ENCODE measurements around the gene MDC1. TPM values are rescaled to one million over a fixed set of nuclear protein-coding genes. Genes with fewer than 3 reads are reported as not detected.

MDC1 gene
- total and polyA plus RNA-seq, 2 of the 13 experiments (the other 11 are each of a cell fraction or from before 2014, with no cell fraction given), result 8.4 to 14.0 TPM

DNA sequence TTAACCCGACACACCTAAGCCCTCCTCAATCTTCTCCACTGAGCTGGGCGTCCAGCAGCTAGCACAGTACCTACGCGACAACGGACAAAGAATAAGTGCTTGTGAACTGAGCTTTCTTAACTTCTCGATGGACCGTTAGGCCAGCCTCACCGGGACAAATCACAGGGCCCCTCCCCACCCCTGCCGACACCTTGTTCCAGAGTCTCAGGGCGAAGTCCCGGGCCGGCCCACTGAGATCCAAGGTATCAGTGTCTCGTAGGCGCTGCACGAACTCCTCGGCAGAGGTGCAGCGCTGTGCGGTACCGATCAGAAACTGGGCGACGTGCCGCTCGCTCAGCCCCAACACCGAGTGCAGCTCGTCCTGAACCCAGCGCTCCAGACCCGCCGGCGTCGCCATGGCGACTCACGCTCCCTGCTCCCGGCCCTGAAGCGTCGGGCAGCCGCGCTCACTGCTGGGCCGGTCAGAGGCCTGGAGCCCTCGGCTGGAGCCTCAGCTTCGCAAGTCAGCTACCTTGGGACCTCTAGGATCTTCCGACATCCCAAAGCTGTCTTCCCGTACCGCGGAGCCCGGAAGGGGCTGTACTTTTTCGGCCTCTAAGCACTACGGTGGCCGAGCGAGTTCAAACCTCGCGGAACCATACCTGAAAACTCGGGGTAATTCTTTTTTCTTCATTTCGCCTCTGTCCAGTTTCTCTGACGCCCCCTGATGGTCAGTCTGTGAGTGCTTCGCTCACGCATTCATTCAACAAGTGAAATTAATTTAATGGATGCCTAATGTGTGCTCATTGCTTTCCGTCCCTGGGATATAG is 44.4 kb downstream of the MDC1 start, which contains the start of gene DHX16 (continued):
- TF ChIP-seq ZSCAN25 (CRISPR knock-in tag; IDR thresholded peaks at IDR 0.05), result peak; percentile 85
- TF ChIP-seq, protein P1, sequence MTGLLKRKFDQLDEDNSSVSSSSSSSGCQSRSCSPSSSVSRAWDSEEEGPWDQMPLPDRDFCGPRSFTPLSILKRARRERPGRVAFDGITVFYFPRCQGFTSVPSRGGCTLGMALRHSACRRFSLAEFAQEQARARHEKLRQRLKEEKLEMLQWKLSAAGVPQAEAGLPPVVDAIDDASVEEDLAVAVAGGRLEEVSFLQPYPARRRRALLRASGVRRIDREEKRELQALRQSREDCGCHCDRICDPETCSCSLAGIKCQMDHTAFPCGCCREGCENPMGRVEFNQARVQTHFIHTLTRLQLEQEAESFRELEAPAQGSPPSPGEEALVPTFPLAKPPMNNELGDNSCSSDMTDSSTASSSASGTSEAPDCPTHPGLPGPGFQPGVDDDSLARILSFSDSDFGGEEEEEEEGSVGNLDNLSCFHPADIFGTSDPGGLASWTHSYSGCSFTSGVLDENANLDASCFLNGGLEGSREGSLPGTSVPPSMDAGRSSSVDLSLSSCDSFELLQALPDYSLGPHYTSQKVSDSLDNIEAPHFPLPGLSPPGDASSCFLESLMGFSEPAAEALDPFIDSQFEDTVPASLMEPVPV (CRISPR knock-in tag; IDR thresholded peaks at IDR 0.05), result peak; percentile 74; the same call in 1 of the 2 replicates
- peak; percentile 59; the same call in 1 of the 2 replicates for TF ChIP-seq ZNF317 (CRISPR knock-in tag; IDR thresholded peaks at IDR 0.05)
- TF ChIP-seq NCOR1 (IDR thresholded peaks at IDR 0.05; ENCODE audit: borderline replicate concordance, low read length), result peak; percentile 52; the same call in 1 of the 2 replicates
- TF ChIP-seq MATR3 (CRISPR knock-in tag; IDR thresholded peaks at IDR 0.05), result peak; percentile 64; the same call in 1 of the 2 replicates
- TF ChIP-seq, protein P2, sequence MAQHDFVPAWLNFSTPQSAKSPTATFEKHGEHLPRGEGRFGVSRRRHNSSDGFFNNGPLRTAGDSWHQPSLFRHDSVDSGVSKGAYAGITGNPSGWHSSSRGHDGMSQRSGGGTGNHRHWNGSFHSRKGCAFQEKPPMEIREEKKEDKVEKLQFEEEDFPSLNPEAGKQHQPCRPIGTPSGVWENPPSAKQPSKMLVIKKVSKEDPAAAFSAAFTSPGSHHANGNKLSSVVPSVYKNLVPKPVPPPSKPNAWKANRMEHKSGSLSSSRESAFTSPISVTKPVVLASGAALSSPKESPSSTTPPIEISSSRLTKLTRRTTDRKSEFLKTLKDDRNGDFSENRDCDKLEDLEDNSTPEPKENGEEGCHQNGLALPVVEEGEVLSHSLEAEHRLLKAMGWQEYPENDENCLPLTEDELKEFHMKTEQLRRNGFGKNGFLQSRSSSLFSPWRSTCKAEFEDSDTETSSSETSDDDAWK (CRISPR knock-in tag; IDR thresholded peaks at IDR 0.05), result no peak
- no peak; the same call in 1 of the 2 replicates for TF ChIP-seq ZNF629 (CRISPR knock-in tag; conservative IDR thresholded peaks at IDR 0.05)
- no peak for TF ChIP-seq ZNF841 (CRISPR knock-in tag; IDR thresholded peaks at IDR 0.05; ENCODE audit: borderline replicate concordance)
- TF ChIP-seq, protein P3, sequence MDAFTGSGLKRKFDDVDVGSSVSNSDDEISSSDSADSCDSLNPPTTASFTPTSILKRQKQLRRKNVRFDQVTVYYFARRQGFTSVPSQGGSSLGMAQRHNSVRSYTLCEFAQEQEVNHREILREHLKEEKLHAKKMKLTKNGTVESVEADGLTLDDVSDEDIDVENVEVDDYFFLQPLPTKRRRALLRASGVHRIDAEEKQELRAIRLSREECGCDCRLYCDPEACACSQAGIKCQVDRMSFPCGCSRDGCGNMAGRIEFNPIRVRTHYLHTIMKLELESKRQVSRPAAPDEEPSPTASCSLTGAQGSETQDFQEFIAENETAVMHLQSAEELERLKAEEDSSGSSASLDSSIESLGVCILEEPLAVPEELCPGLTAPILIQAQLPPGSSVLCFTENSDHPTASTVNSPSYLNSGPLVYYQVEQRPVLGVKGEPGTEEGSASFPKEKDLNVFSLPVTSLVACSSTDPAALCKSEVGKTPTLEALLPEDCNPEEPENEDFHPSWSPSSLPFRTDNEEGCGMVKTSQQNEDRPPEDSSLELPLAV (CRISPR knock-in tag; conservative IDR thresholded peaks at IDR 0.05; ENCODE audit: low read depth), result no peak
- TF ChIP-seq ATF7-NPFF (CRISPR knock-in tag; IDR thresholded peaks at IDR 0.05; ENCODE audit: low read depth), result peak; percentile 56; the same call in 1 of the 2 replicates
- no peak; the same call in 1 of the 2 replicates for TF ChIP-seq CCDC6 (CRISPR knock-in tag; IDR thresholded peaks at IDR 0.05)
- TF ChIP-seq ZBTB42 (CRISPR knock-in tag; IDR thresholded peaks at IDR 0.05), result peak; percentile 80; the same call in 1 of the 2 replicates
- TF ChIP-seq TBP (CRISPR knock-in tag; IDR thresholded peaks at IDR 0.05), result no peak
- TF ChIP-seq, protein P4, sequence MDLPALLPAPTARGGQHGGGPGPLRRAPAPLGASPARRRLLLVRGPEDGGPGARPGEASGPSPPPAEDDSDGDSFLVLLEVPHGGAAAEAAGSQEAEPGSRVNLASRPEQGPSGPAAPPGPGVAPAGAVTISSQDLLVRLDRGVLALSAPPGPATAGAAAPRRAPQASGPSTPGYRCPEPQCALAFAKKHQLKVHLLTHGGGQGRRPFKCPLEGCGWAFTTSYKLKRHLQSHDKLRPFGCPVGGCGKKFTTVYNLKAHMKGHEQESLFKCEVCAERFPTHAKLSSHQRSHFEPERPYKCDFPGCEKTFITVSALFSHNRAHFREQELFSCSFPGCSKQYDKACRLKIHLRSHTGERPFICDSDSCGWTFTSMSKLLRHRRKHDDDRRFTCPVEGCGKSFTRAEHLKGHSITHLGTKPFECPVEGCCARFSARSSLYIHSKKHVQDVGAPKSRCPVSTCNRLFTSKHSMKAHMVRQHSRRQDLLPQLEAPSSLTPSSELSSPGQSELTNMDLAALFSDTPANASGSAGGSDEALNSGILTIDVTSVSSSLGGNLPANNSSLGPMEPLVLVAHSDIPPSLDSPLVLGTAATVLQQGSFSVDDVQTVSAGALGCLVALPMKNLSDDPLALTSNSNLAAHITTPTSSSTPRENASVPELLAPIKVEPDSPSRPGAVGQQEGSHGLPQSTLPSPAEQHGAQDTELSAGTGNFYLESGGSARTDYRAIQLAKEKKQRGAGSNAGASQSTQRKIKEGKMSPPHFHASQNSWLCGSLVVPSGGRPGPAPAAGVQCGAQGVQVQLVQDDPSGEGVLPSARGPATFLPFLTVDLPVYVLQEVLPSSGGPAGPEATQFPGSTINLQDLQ (CRISPR knock-in tag; IDR thresholded peaks at IDR 0.05), result no peak
- peak; percentile 87; the same call in 1 of the 2 replicates for TF ChIP-seq GLI4 (CRISPR knock-in tag; IDR thresholded peaks at IDR 0.05; ENCODE audit: borderline replicate concordance)
- TF ChIP-seq MED8 (CRISPR knock-in tag; IDR thresholded peaks at IDR 0.05; ENCODE audit: insufficient replicate concordance), result peak; percentile 9
- TF ChIP-seq, protein P5, sequence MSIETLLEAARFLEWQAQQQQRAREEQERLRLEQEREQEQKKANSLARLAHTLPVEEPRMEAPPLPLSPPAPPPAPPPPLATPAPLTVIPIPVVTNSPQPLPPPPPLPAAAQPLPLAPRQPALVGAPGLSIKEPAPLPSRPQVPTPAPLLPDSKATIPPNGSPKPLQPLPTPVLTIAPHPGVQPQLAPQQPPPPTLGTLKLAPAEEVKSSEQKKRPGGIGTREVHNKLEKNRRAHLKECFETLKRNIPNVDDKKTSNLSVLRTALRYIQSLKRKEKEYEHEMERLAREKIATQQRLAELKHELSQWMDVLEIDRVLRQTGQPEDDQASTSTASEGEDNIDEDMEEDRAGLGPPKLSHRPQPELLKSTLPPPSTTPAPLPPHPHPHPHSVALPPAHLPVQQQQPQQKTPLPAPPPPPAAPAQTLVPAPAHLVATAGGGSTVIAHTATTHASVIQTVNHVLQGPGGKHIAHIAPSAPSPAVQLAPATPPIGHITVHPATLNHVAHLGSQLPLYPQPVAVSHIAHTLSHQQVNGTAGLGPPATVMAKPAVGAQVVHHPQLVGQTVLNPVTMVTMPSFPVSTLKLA (IDR thresholded peaks at IDR 0.05), result no peak
- peak; percentile 5 for TF ChIP-seq SKI (IDR thresholded peaks at IDR 0.05; ENCODE audit: partially characterized antibody)
- peak; percentile 73 for TF ChIP-seq GATAD2A (CRISPR knock-in tag; IDR thresholded peaks at IDR 0.05)
- TF ChIP-seq NR2C2 (CRISPR knock-in tag; IDR thresholded peaks at IDR 0.05; ENCODE audit: borderline replicate concordance), result peak; percentile 82

Measured in HepG2 (cell line).